Progenitor cell of endocrine pancreas (in vitro differentiated cells): ENCODE measurements around the gene HGS. TPM values are rescaled to one million over a fixed set of nuclear protein-coding genes. Genes with fewer than 3 reads are reported as not detected.

Experiments
- DNase-seq: peaks from one replicate; pipeline ENCODE4 v3.0.0; 2021; ENCODE audit warnings: low spot score; ENCODE audit not compliant: unreplicated experiment
- H3K27ac Mint-ChIP-seq: 2 replicates; pipeline ENCODE4 v1.8.0; 2021; ENCODE audit warnings: mild to moderate bottlenecking, moderate library complexity, mixed read lengths
- H3K27me3 Mint-ChIP-seq: 2 replicates; pipeline ENCODE4 v1.8.0; 2021; ENCODE audit warnings: mixed read lengths
- H3K36me3 Mint-ChIP-seq: 2 replicates; pipeline ENCODE4 v1.8.0; 2022; ENCODE audit warnings: mixed read lengths; ENCODE audit not compliant: insufficient read depth
- H3K4me1 Mint-ChIP-seq: 2 replicates; pipeline ENCODE4 v1.8.0; 2021; ENCODE audit warnings: low read depth, mixed read lengths
- H3K4me3 Mint-ChIP-seq: 2 replicates; pipeline ENCODE4 v1.8.0; 2021; ENCODE audit warnings: low read depth, mild to moderate bottlenecking, moderate library complexity, mixed read lengths
- H3K9me3 Mint-ChIP-seq: 2 replicates; pipeline ENCODE4 v1.8.0; 2021; ENCODE audit warnings: low read depth, mixed read lengths
- total RNA-seq: library from RNA; stranded (reverse); gene quantifications from 2 replicates; pipeline ENCODE4 v1.2.1, GENCODE V29; 2021
- TF ChIP-seq, protein P1 (sequence below): fragments of 200-600 bp; sonication (generic); IDR thresholded peaks from one replicate; pipeline ENCODE4 v1.5.0; 2021; ENCODE audit warnings: antibody characterized with exemption, mild to moderate bottlenecking; ENCODE audit not compliant: unreplicated experiment

HGS gene
- total RNA-seq, 1 donor from 2014 or later: 127 TPM

DNA sequence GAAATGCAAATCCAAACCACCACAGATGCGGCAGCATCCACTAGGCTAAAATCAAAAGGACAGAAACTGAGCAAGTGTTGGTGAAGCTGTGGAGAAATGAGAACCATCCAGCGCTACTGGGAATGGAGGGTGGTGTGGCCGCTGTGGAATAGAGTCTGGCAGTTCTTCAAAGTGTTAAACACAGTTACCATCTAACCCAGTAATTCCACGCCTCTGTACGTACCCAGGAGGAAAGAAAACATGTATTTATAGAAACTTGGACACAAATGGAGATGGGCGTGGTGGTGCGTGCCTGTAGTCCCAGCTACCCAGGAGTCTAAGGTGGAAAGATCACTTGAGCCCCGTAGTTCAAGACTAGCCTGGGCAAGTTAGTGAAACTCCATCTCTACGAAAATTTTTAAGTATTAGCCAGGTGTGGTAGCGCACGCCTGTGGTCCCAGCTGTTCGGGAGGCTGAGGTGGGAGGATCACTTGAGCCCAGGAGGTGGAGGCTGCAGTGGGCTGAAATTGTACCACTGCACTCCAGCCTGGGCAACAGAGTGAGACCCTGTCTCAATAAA lies 39.9 kb downstream of the HGS start:
- peaks cover 11% of the 10 kb centered on the region for H3K27me3 Mint-ChIP-seq
- no peaks in the 10 kb centered on the region for H3K9me3 Mint-ChIP-seq
- TF ChIP-seq, protein P1, sequence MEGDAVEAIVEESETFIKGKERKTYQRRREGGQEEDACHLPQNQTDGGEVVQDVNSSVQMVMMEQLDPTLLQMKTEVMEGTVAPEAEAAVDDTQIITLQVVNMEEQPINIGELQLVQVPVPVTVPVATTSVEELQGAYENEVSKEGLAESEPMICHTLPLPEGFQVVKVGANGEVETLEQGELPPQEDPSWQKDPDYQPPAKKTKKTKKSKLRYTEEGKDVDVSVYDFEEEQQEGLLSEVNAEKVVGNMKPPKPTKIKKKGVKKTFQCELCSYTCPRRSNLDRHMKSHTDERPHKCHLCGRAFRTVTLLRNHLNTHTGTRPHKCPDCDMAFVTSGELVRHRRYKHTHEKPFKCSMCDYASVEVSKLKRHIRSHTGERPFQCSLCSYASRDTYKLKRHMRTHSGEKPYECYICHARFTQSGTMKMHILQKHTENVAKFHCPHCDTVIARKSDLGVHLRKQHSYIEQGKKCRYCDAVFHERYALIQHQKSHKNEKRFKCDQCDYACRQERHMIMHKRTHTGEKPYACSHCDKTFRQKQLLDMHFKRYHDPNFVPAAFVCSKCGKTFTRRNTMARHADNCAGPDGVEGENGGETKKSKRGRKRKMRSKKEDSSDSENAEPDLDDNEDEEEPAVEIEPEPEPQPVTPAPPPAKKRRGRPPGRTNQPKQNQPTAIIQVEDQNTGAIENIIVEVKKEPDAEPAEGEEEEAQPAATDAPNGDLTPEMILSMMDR: no peak
- H3K36me3 Mint-ChIP-seq: no peaks in the 10 kb centered on the region
- H3K4me1 Mint-ChIP-seq: no peaks in the 10 kb centered on the region
- H3K27ac Mint-ChIP-seq: peak overlapping the region; percentile 59
- H3K4me3 Mint-ChIP-seq: no peak overlapping the region
- DNase-seq: no peak

DNA sequence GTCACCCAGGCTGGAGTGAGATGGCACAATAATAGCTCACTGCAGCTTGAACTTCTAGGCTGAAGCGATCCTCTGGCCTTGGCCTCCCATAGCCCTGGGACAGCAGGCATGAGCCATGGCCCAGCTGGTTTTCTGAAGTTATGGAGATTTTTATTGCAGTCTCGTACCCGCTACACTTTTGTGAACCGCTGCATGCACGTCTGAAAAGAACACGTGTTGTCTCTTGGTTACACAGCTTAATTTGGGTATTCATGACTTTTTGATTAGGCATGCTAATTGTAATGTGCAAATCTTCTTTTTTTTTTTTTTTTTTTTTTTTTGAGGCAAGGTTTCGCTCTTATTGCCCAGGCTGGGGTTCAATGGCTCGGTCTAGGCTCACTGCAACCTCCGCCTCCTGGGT lies 41.6 kb downstream of the HGS start:
- TF ChIP-seq, protein P1: no peak
- H3K9me3 Mint-ChIP-seq: no peaks in the 10 kb centered on the region
- peaks cover 11% of the 10 kb centered on the region for H3K27me3 Mint-ChIP-seq
- H3K27ac Mint-ChIP-seq: no peak overlapping the region
- H3K4me1 Mint-ChIP-seq: no peaks in the 10 kb centered on the region
- no peak for DNase-seq
- H3K4me3 Mint-ChIP-seq: no peak overlapping the region
- no peaks in the 10 kb centered on the region for H3K36me3 Mint-ChIP-seq

DNA sequence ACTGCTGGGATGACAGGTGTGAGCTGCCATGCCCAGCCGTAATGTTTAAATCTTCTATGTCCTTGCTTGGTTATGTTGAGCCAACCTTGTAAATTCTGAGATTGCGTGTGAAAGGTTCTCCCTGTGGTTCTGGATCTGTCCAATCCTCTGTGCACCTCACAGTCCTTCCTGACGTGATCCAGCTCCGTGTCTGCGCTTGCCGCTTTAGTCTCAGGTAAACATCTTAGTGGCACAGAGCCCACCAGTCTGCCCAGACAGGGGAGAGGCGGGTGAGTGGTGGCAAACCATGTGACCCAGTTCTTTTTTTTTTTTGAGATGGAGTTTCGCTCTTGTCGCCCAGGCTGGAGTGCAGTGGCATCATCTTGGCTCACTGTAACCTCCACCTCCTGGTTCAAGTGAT lies 42.2 kb downstream of the HGS start:
- H3K4me3 Mint-ChIP-seq: no peak overlapping the region
- no peak for DNase-seq
- H3K9me3 Mint-ChIP-seq: no peaks in the 10 kb centered on the region
- H3K27ac Mint-ChIP-seq: no peak overlapping the region
- TF ChIP-seq, protein P1: no peak
- peaks cover 14% of the 10 kb centered on the region for H3K27me3 Mint-ChIP-seq
- H3K36me3 Mint-ChIP-seq: no peaks in the 10 kb centered on the region
- no peaks in the 10 kb centered on the region for H3K4me1 Mint-ChIP-seq

DNA sequence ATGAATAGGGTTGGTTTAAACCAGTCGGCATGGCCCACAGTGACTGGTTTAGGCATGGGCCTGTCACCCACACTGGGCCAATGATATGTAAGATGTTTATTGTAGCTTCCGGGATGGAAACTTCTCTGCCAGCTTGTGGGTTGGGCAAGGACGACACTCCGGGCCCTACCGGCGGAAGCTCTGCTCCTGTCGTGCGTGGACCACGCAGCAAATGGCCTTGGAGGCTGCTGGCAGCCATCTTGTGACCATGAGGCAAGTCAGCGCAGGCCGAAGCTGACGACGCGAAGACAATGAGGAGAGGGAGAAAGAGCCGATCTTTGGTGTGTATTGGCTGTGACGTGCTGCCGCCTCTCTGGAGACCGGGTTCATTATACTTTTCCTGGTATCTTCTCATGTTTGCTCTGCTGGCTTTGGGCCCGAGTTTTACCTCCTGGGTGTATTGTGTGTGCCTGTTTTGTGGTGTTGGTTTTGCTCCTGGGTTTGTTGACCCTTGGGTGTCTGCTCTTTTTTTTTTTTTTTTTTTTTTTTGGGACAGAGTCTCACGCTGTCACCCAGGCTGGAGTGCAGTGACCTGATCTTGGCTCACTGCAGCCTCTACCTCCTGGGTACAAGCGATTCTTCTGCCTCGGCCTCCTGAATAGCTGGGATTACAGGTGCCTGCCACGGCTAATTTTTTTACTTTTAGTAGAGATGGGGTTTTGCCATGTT lies 43.7 kb downstream of the HGS start:
- H3K9me3 Mint-ChIP-seq: no peaks in the 10 kb centered on the region
- no peak for DNase-seq
- H3K27me3 Mint-ChIP-seq: peaks cover 15% of the 10 kb centered on the region
- H3K36me3 Mint-ChIP-seq: no peaks in the 10 kb centered on the region
- H3K27ac Mint-ChIP-seq: no peak overlapping the region
- H3K4me3 Mint-ChIP-seq: no peak overlapping the region
- no peaks in the 10 kb centered on the region for H3K4me1 Mint-ChIP-seq
- TF ChIP-seq, protein P1: no peak

DNA sequence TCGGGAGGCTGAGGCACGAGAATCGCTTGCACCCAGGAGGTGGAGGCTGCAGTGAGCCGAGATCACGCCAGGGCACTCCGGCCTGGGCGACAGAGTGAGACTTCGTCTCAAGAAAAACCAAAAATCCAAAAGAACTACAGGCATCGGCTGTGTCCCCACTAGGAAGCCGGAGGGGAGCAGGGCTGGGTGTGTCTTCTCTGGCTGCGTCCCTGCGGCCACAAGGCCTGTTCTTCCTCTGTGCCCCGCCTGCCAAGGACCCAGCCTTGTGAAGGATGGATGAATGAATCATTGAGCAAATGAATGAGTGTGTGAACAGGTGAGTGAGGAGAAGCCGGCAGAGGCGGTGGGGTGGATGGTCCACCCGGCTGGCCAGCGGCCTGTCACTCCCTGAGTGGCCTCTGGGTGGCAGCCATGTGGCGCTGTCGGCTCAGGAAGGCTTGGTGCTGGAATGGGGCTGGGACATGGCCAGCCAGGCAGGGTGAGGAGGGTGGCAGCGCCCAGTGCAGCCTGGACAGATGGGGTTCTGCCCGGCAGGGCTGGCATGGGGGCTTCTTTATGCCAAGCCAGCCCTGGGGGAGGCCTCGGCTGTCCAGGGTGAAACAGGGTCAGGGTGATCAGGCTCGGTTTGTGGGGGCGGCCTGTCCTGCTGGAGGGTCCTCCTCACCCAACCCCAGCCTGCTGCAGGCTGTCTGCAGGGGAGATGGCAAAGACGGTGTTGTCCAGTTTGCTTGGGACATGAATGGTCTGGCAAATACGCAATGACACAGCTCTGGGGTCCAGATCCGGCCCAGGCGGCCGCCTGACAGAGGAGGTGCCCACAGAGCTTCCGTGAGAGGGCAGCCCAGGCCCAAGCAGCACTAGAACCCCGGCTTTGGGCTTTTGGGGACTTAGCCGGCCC lies 49.9 kb downstream of the HGS start:
- Mint-ChIP-seq H3K9me3 (no peaks in the 10 kb centered on the region), H3K27ac (no peak overlapping the region), H3K4me1 (no peaks in the 10 kb centered on the region), H3K27me3 (peaks cover 19% of the 10 kb centered on the region), H3K36me3 (no peaks in the 10 kb centered on the region), H3K4me3 (no peak overlapping the region)
- TF ChIP-seq, protein P1: peak; percentile 91
- peak; percentile 75 for DNase-seq
